A549 treated with AZD9567 at 1 μM for 4 hours (cell line): ENCODE results near the gene THEMIS2. TPM values are rescaled to one million over a fixed set of nuclear protein-coding genes. Genes with fewer than 3 reads are reported as not detected.

ENCODE experiments used
- total RNA-seq: library from RNA; stranded (reverse); fragments of 200-300 nt; extraction: Qiagen RNA extraction; gene quantifications from 5 replicates; pipeline ENCODE4 v1.2.3, GENCODE V29; 2022; ENCODE audit not compliant: insufficient read depth

The THEMIS2 gene
- 0.55 to 1.2 TPM (median 1.0 TPM) in 4 of 5 replicates, not detected in the other for total RNA-seq

GRCh38 chr1:27872059-27872801 is at the start of gene THEMIS2:
Gene THEMIS2, plus strand, starts transcription at chr1:27872544. Its CDS starts 28 bp downstream, at chr1:27872572.

GRCh38 chr1:27830621-27831440 is 41.5 kb upstream of the THEMIS2 start, which contains the start of gene PPP1R8:
Gene PPP1R8, plus strand, starts transcription at chr1:27830782. Its CDS starts 54 bp downstream, at chr1:27830836.

GRCh38 chr1:27934818-27935549 is 62.6 kb downstream of the THEMIS2 start, which contains the start of gene SMPDL3B:
Gene SMPDL3B, plus strand, starts transcription at chr1:27935000. Its CDS starts 184 bp downstream, at chr1:27935184.

Other genes with a start within 250 kb of the THEMIS2 start
- gene FGR, start 237.4 kb upstream of the THEMIS2 start, total RNA-seq: 0.05 to 0.07 TPM (median 0.06 TPM) in 3 of 5 replicates, not detected in the others
- gene IFI6, start 200.4 kb upstream of the THEMIS2 start, total RNA-seq: 10.6 to 14.8 TPM (median 11.7 TPM) in 5 replicates
- 6.5 to 9.3 TPM (median 6.8 TPM) in 5 replicates for gene FAM76A, start 146.6 kb upstream of the THEMIS2 start, total RNA-seq
- gene STX12, start 99.3 kb upstream of the THEMIS2 start, total RNA-seq: 9.2 to 15.8 TPM (median 10.2 TPM) in 5 replicates
- 34.6 to 45.3 TPM (median 36.8 TPM) in 5 replicates for gene PPP1R8, start 41.8 kb upstream of the THEMIS2 start, total RNA-seq
- gene RPA2, start 42.0 kb downstream of the THEMIS2 start, total RNA-seq: 36.0 to 52.5 TPM (median 39.4 TPM) in 5 replicates
- gene SMPDL3B, start 62.5 kb downstream of the THEMIS2 start, total RNA-seq: 1.0 to 1.4 TPM (median 1.3 TPM) in 4 of 5 replicates, not detected in the other
- gene XKR8, start 87.4 kb downstream of the THEMIS2 start, total RNA-seq: 3.1 to 5.7 TPM (median 4.3 TPM) in 5 replicates
- 4.9 to 6.2 TPM (median 6.1 TPM) in 5 replicates for gene EYA3, start 216.1 kb downstream of the THEMIS2 start, total RNA-seq